IMR-90 (cell line): ENCODE data around the gene CYP27C1. TPM values are rescaled to one million over a fixed set of nuclear protein-coding genes. Genes with fewer than 3 reads are reported as not detected.

Source experiments
- ATAC-seq: fragments of 200-7000 bp; cut with Tn5 transposase; 2 replicates; pipeline ENCODE4 v1.9.1; 2020; ENCODE audit warnings: low read depth, mild to moderate bottlenecking, moderate library complexity
- BruUV-seq: library from RNA; stranded (reverse); fragments of 400-500 nt; replicated peaks from 2 replicates; lab custom pipeline; 2021; lab: Mats Ljungman, UMichigan
- CTCF ChIA-PET: fragments of 300-600 bp; formaldehyde crosslinking; extraction: SDS; loops from one replicate; lab custom pipeline; 2021; ENCODE audit warnings: antibody characterized with exemption; lab: Yijun Ruan, JAX
- POLR2A ChIA-PET: fragments of 300-600 bp; sonication (Branson Sonifier 250); formaldehyde crosslinking; loops from one replicate; lab custom pipeline; 2022; ENCODE audit warnings: antibody characterized with exemption; ENCODE audit not compliant: unreplicated experiment; lab: Charles Lee
- DNase-seq: peaks from one replicate; pipeline ENCODE4 v3.0.0; 2013
- H2AFZ ChIP-seq: replicated peaks from 2 replicates; pipeline ENCODE3; 2013; ENCODE audit warnings: low read length, mild to moderate bottlenecking; ENCODE audit not compliant: poor library complexity
- H2AK5ac ChIP-seq: 2 replicates; pipeline ENCODE4 v1.6.1; 2013; ENCODE audit warnings: low read depth, low read length, inconsistent platforms
- H2AK9ac ChIP-seq: replicated peaks from 2 replicates; pipeline ENCODE3; 2013; ENCODE audit warnings: mild to moderate bottlenecking, low read depth, low read length, moderate library complexity; ENCODE audit not compliant: poor library complexity
- H2BK120ac ChIP-seq: 2 replicates; pipeline ENCODE4 v1.6.1; 2013; ENCODE audit warnings: low read depth, low read length, inconsistent platforms
- H2BK15ac ChIP-seq: 3 replicates; pipeline ENCODE4 v1.6.1; 2013; ENCODE audit warnings: low read depth, low read length, inconsistent platforms
- H2BK20ac ChIP-seq: 2 replicates; pipeline ENCODE4 v1.6.1; 2013; ENCODE audit warnings: low read depth, mild to moderate bottlenecking, inconsistent platforms, low read length, moderate library complexity
- H2BK5ac ChIP-seq: 2 replicates; pipeline ENCODE4 v1.6.1; 2013; ENCODE audit warnings: mild to moderate bottlenecking, low read depth, low read length, inconsistent platforms; ENCODE audit not compliant: poor library complexity, severe bottlenecking
- H3K14ac ChIP-seq: replicated peaks from 2 replicates; pipeline ENCODE4 v1.6.1; 2013; ENCODE audit warnings: low read depth, low read length, inconsistent platforms
- H3K18ac ChIP-seq: 2 replicates; pipeline ENCODE4 v1.6.1; 2013; ENCODE audit warnings: low read depth, low read length, control low read depth
- H3K23ac ChIP-seq: 2 replicates; pipeline ENCODE4 v1.6.1; 2013; ENCODE audit warnings: low read depth, low read length, inconsistent platforms
- H3K27ac ChIP-seq: 2 replicates; pipeline ENCODE4 v1.5.1; 2013; ENCODE audit warnings: mild to moderate bottlenecking, control low read depth, low read length; ENCODE audit not compliant: insufficient read depth
- H3K27me3 ChIP-seq: 2 replicates; pipeline ENCODE4 v1.6.1; 2013; ENCODE audit warnings: low read length; ENCODE audit not compliant: control insufficient read depth, insufficient read depth
- H3K36me3 ChIP-seq: 2 replicates; pipeline ENCODE4 v1.6.1; 2013; ENCODE audit warnings: low read length, mixed read lengths; ENCODE audit not compliant: control insufficient read depth, insufficient read depth
- H3K4ac ChIP-seq: 2 replicates; pipeline ENCODE4 v1.6.1; 2013; ENCODE audit warnings: low read depth, low read length, inconsistent platforms
- H3K4me1 ChIP-seq: 2 replicates; pipeline ENCODE4 v1.6.1; 2013; ENCODE audit warnings: low read length, mixed read lengths; ENCODE audit not compliant: control insufficient read depth, insufficient read depth
- H3K4me2 ChIP-seq: 2 replicates; pipeline ENCODE4 v1.6.1; 2013; ENCODE audit warnings: low read depth, mild to moderate bottlenecking, control low read depth, low read length, moderate library complexity
- H3K4me3 ChIP-seq: 2 replicates; pipeline ENCODE4 v1.5.1; 2013; ENCODE audit warnings: low read depth, mild to moderate bottlenecking, control low read depth, low read length, moderate library complexity; ENCODE audit not compliant: insufficient read depth
- H3K56ac ChIP-seq: 2 replicates; pipeline ENCODE4 v1.6.1; 2013; ENCODE audit warnings: low read length, inconsistent platforms; ENCODE audit not compliant: insufficient read depth; ENCODE audit errors: extremely low read depth
- H3K79me1 ChIP-seq, 2 experiments: 2 replicates each; pipeline ENCODE4 v1.6.1; 2013; ENCODE audit warnings: low read length in 2 of 2, inconsistent platforms in 1 of 2, low read depth in 1 of 2
- H3K9ac ChIP-seq: 2 replicates; pipeline ENCODE4 v1.6.1; 2013; ENCODE audit warnings: low read depth, low read length, control low read depth
- H3K9me1 ChIP-seq: 2 replicates; pipeline ENCODE4 v1.6.1; 2013; ENCODE audit warnings: low read length, inconsistent platforms; ENCODE audit not compliant: insufficient read depth
- H3K9me3 ChIP-seq: 2 replicates; pipeline ENCODE4 v1.6.1; 2013; ENCODE audit warnings: low read length; ENCODE audit not compliant: control insufficient read depth, insufficient read depth
- H4K20me1 ChIP-seq: 2 replicates; pipeline ENCODE4 v1.6.1; 2013; ENCODE audit warnings: low read length, inconsistent platforms; ENCODE audit not compliant: insufficient read depth
- H4K5ac ChIP-seq: 2 replicates; pipeline ENCODE4 v1.6.1; 2013; ENCODE audit warnings: mild to moderate bottlenecking, low read depth, low read length, control low read depth
- H4K8ac ChIP-seq, 2 experiments: 2 replicates each; pipeline ENCODE4 v1.6.1; 2013; ENCODE audit warnings: low read depth in 2 of 2, low read length in 2 of 2, control low read depth in 1 of 2, inconsistent platforms in 1 of 2
- H4K91ac ChIP-seq: 2 replicates; pipeline ENCODE4 v1.6.1; 2013; ENCODE audit warnings: low read depth, low read length, inconsistent platforms; ENCODE audit not compliant: insufficient read depth
- BHLHE40 ChIP-seq: fragments of 150-350 bp; IDR thresholded peaks from 2 replicates; pipeline ENCODE4 v1.6.1; 2016; ENCODE audit warnings: mild to moderate bottlenecking, low read depth, low read length
- CEBPB ChIP-seq: IDR thresholded peaks from 2 replicates; pipeline ENCODE4 v1.6.1; 2012; ENCODE audit warnings: low read depth, low read length, improper control_type of control experiment
- CHD1 ChIP-seq: IDR thresholded peaks from 2 replicates; pipeline ENCODE4 v1.6.1; 2012; ENCODE audit warnings: low read depth, low read length, improper control_type of control experiment
- CTCF ChIP-seq: conservative IDR thresholded peaks from 2 replicates; pipeline ENCODE4 v1.5.1; 2012; ENCODE audit warnings: mild to moderate bottlenecking, low read depth, low read length, improper control_type of control experiment
- ELK1 ChIP-seq: fragments of 150-350 bp; IDR thresholded peaks from 2 replicates; pipeline ENCODE4 v1.6.1; 2016; ENCODE audit warnings: low read depth, mild to moderate bottlenecking, low read length, moderate library complexity, borderline replicate concordance
- FOS ChIP-seq: fragments of 150-350 bp; IDR thresholded peaks from 2 replicates; pipeline ENCODE4 v1.6.1; 2016; ENCODE audit warnings: low read depth, low read length
- MAFK ChIP-seq: IDR thresholded peaks from 2 replicates; pipeline ENCODE4 v1.6.1; 2012; ENCODE audit warnings: low read depth, low read length, improper control_type of control experiment
- MAZ ChIP-seq: IDR thresholded peaks from 2 replicates; pipeline ENCODE4 v1.6.1; 2012; ENCODE audit warnings: low read depth, mild to moderate bottlenecking, low read length, improper control_type of control experiment, moderate library complexity, borderline replicate concordance
- MXI1 ChIP-seq: IDR thresholded peaks from 2 replicates; pipeline ENCODE4 v1.6.1; 2012; ENCODE audit warnings: low read depth, mild to moderate bottlenecking, low read length, moderate library complexity, borderline replicate concordance
- NFE2L2 ChIP-seq: fragments of 150-350 bp; IDR thresholded peaks from 2 replicates; pipeline ENCODE4 v1.6.1; 2016; ENCODE audit warnings: low read depth, mild to moderate bottlenecking, low read length
- POLR2A ChIP-seq: IDR thresholded peaks from 2 replicates; pipeline ENCODE4 v1.6.1; 2012; ENCODE audit warnings: mild to moderate bottlenecking, low read depth, low read length
- RAD21 ChIP-seq: IDR thresholded peaks from 2 replicates; pipeline ENCODE4 v1.6.1; 2012; ENCODE audit warnings: low read length, improper control_type of control experiment
- RCOR1 ChIP-seq: IDR thresholded peaks from 2 replicates; pipeline ENCODE4 v1.6.1; 2012; ENCODE audit warnings: mild to moderate bottlenecking, low read length, improper control_type of control experiment; ENCODE audit not compliant: insufficient replicate concordance
- RFX5 ChIP-seq: IDR thresholded peaks from 2 replicates; pipeline ENCODE4 v1.8.0; 2012; ENCODE audit warnings: low read depth, mild to moderate bottlenecking, low read length, moderate library complexity
- SMC3 ChIP-seq: fragments of 150-350 bp; IDR thresholded peaks from 2 replicates; pipeline ENCODE4 v1.6.1; 2016; ENCODE audit warnings: low read depth, mild to moderate bottlenecking, antibody characterized with exemption, low read length, moderate library complexity
- USF2 ChIP-seq: fragments of 150-350 bp; IDR thresholded peaks from 2 replicates; pipeline ENCODE4 v1.6.1; 2017; ENCODE audit warnings: mild to moderate bottlenecking, antibody characterized with exemption, low read length, low read depth
- WGBS, 2 experiments: methylation state at CpG; one replicate each; pipeline versions ENCODE4 v1.1.5 to v1.1.7; 2013; ENCODE audit warnings: missing lambda C conversion rate in 2 of 2; ENCODE audit not compliant: insufficient read length in 1 of 2; ENCODE audit errors: extremely low coverage in 2 of 2; 5-methylcytosine and 5-hydroxymethylcytosine counted together
- dilution Hi-C: fragments of 300-500 bp; cut with HindIII; formaldehyde crosslinking; loops from one replicate; pipeline ENCODE4 v1.14.3; 2018; ENCODE audit warnings: low sequenced_read_pairs; ENCODE audit not compliant: unreplicated experiment
- in situ Hi-C: fragments of 300-500 bp; cut with MboI; formaldehyde crosslinking; loops from 3 replicates; pipeline ENCODE4 v1.14.3; 2019; ENCODE audit warnings: low sequenced_read_pairs, inconsistent platforms, mixed read lengths
- intact Hi-C: fragments of 100-400 bp; cut with micrococcal nuclease; formaldehyde crosslinking; loops from 2 replicates; pipeline ENCODE4 v1.10.0; 2022
- polyA plus RNA-seq, 3 experiments: library from polyadenylated mRNA; depleted of rRNA; stranded (reverse); fragments of >200 nt; gene quantifications; 2 replicates each; pipeline ENCODE4 v1.2.3, GENCODE V29; 2012; ENCODE audit warnings: low replicate concordance in 1 of 3
- total RNA-seq: library from RNA; depleted of rRNA; stranded (reverse); fragments of >200 nt; gene quantifications from 2 replicates; pipeline ENCODE4 v1.2.3, GENCODE V29; 2012

The CYP27C1 gene
- total and polyA plus RNA-seq, 2 of the 4 experiments (the other 2 are of a cell fraction) = not detected

GRCh38 chr2:127228102-127228501, 8.0 kb upstream of the CYP27C1 start:
- no peak overlapping the region for H3K18ac ChIP-seq
- H2BK20ac ChIP-seq = no peak overlapping the region
- CTCF ChIA-PET = no interaction called here
- whole genome bisulfite sequencing, 2 experiments = no CpG with 5 or more reads among the region's 5 CpGs
- ATAC-seq (no peak), DNase-seq (no peak)
- H3K36me3 ChIP-seq = no peaks in the 10 kb centered on the region
- peaks cover 6% of the 10 kb centered on the region; the same call in 1 of the 2 replicates for H3K4me1 ChIP-seq
- no peak overlapping the region for H3K9ac ChIP-seq
- no peak overlapping the region for H2BK5ac ChIP-seq
- H3K23ac ChIP-seq = no peak overlapping the region
- no peak overlapping the region for H4K8ac ChIP-seq
- H3K4me3 ChIP-seq = no peak overlapping the region
- H3K4me2 ChIP-seq = no peak overlapping the region
- no peak overlapping the region for H2BK120ac ChIP-seq
- peaks cover 24% of the 10 kb centered on the region for H3K27me3 ChIP-seq
- H3K9me1 ChIP-seq = peaks cover 4% of the 10 kb centered on the region; the same call in 1 of the 2 replicates
- H3K56ac ChIP-seq = no peak overlapping the region
- TF ChIP-seq MXI1 (no peak), FOS (no peak), MAZ (no peak), CTCF (no peak), CEBPB (no peak), CHD1 (no peak), BHLHE40 (no peak), RCOR1 (no peak), SMC3 (no peak), RFX5 (no peak), MAFK (no peak), NFE2L2 (no peak), ELK1 (no peak), USF2 (no peak), POLR2A (no peak), RAD21 (no peak)
- no peak overlapping the region for H3K27ac ChIP-seq
- POLR2A ChIA-PET = no interaction called here
- H2AK9ac ChIP-seq = no peak overlapping the region
- H3K4ac ChIP-seq = no peak overlapping the region
- no peak overlapping the region for H4K91ac ChIP-seq
- in situ Hi-C loops = no loop called here
- H3K79me1 ChIP-seq = no peaks in the 10 kb centered on the region
- no peak overlapping the region for H4K5ac ChIP-seq
- H3K9me3 ChIP-seq = peaks cover 2% of the 10 kb centered on the region; the same call in 1 of the 2 replicates
- no peak overlapping the region for H2AK5ac ChIP-seq
- BruUV-seq = no TSS peak
- dilution Hi-C loops = no loop called here
- intact Hi-C loops = no loop called here
- H2BK15ac ChIP-seq = no peak overlapping the region
- H2AFZ ChIP-seq = no peak overlapping the region
- peaks cover 5% of the 10 kb centered on the region for H4K20me1 ChIP-seq
- no peak overlapping the region for H3K14ac ChIP-seq
